ENCODE results near the gene PMEPA1. TPM values are rescaled to one million over a fixed set of nuclear protein-coding genes. Genes with fewer than 3 reads are reported as not detected.

Gene PMEPA1
- total RNA-seq, 2 experiments from 2014 or later = 15.7 to 18.0 TPM

GRCh38 chr20:57664476-57664875 is 45.3 kb downstream of the PMEPA1 start:
- DNase-seq (no peak), ATAC-seq (ENCODE audit: poor library complexity) (no peak)
- H3K4me3 Mint-ChIP-seq = no peak overlapping the region
- Histone ChIP-seq H3K4me1 (ENCODE audit: insufficient read depth, low read length) (no peaks in the 10 kb centered on the region), H3K27me3 (ENCODE audit: control insufficient read depth in 1 of 2, insufficient read depth in 2 of 2, low read length in 2 of 2) (no peaks in the 10 kb centered on the region), H3K27ac (ENCODE audit: low read depth in 1 of 2, low read length in 2 of 2) (no peak overlapping the region), H3K4me3 (ENCODE audit: low read length) (no peak overlapping the region), H3K36me3 (ENCODE audit: insufficient read depth, low read length) (no peaks in the 10 kb centered on the region), H3K9me3 (ENCODE audit: control insufficient read depth in 1 of 2, insufficient read depth in 1 of 2, low read length in 2 of 2) (no peaks in the 10 kb centered on the region)
- no peak for TF ChIP-seq CTCF (IDR thresholded peaks at IDR 0.05)
- H3K36me3 Mint-ChIP-seq (ENCODE audit: low read depth) = no peaks in the 10 kb centered on the region
- no peak overlapping the region for H3K27ac Mint-ChIP-seq
- no peaks in the 10 kb centered on the region for H3K27me3 Mint-ChIP-seq
- intact Hi-C loops (cut with DNase I, micrococcal nuclease) = no loop called here
- no peaks in the 10 kb centered on the region for H3K4me1 Mint-ChIP-seq (ENCODE audit: low read depth)
- no peaks in the 10 kb centered on the region for H3K9me3 Mint-ChIP-seq
- ChIA-PET POLR2A (no interaction called here), CTCF (no interaction called here)

- intact Hi-C loops (cut with DNase I, micrococcal nuclease) = no loop called here
- ChIA-PET CTCF (no interaction called here), POLR2A (no interaction called here)
- ATAC-seq (ENCODE audit: poor library complexity) (no peak), DNase-seq (peak in 1 of 14 experiments; percentile 29)
- H3K4me1 ChIP-seq (ENCODE audit: insufficient read depth, low read length) = no peaks in the 10 kb centered on the region
- Mint-ChIP-seq H3K4me1 (ENCODE audit: low read depth) (peaks cover 5% of the 10 kb centered on the region), H3K27me3 (no peaks in the 10 kb centered on the region), H3K36me3 (ENCODE audit: low read depth) (no peaks in the 10 kb centered on the region), H3K9me3 (no peaks in the 10 kb centered on the region), H3K27ac (no peak overlapping the region), H3K4me3 (no peak overlapping the region)
- TF ChIP-seq CTCF (IDR thresholded peaks at IDR 0.05) = no peak
- H3K27me3 ChIP-seq (ENCODE audit: control insufficient read depth in 1 of 2, insufficient read depth in 2 of 2, low read length in 2 of 2) = no peaks in the 10 kb centered on the region
- no peaks in the 10 kb centered on the region for H3K36me3 ChIP-seq (ENCODE audit: insufficient read depth, low read length)
- H3K9me3 ChIP-seq (ENCODE audit: control insufficient read depth in 1 of 2, insufficient read depth in 1 of 2, low read length in 2 of 2) = no peaks in the 10 kb centered on the region
- no peak overlapping the region for H3K4me3 ChIP-seq (ENCODE audit: low read length)
- no peak overlapping the region for H3K27ac ChIP-seq (ENCODE audit: low read depth in 1 of 2, low read length in 2 of 2)
Measured at GRCh38 chr20:57663681-57664451, 45.9 kb downstream of the PMEPA1 start.

DNA sequence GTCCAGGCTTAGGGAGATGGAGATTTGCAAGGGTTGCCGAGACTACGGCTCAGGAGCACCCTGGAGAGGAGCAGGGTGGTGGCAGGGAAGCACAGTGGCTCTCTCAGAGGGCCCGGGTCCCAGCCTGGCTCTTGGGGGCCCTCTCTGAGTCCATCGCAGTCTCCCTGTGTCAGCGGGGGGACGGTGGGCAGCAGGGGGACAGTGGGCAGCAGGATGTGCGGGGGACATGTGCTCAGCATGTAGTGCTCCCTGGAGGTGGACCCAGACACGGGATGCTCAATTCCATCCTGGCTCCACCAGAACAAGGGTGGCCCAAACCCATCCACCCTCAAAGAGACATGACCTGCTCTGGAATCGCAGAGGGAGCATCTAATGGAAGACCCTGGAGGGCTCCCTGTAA is 46.6 kb downstream of the PMEPA1 start:
- intact Hi-C loops (cut with DNase I, micrococcal nuclease) = no loop called here
- H3K27me3 ChIP-seq (ENCODE audit: control insufficient read depth in 1 of 2, insufficient read depth in 2 of 2, low read length in 2 of 2) = no peaks in the 10 kb centered on the region
- H3K9me3 ChIP-seq (ENCODE audit: control insufficient read depth in 1 of 2, insufficient read depth in 1 of 2, low read length in 2 of 2) = no peaks in the 10 kb centered on the region
- Mint-ChIP-seq H3K27me3 (no peaks in the 10 kb centered on the region), H3K4me3 (no peak overlapping the region), H3K9me3 (no peaks in the 10 kb centered on the region), H3K4me1 (ENCODE audit: low read depth) (peaks cover 12% of the 10 kb centered on the region), H3K36me3 (ENCODE audit: low read depth) (no peaks in the 10 kb centered on the region), H3K27ac (no peak overlapping the region)
- ATAC-seq (ENCODE audit: poor library complexity) (no peak), DNase-seq (peak in 1 of 14 experiments; percentile 17)
- no peak overlapping the region for H3K4me3 ChIP-seq (ENCODE audit: low read length)
- POLR2A ChIA-PET = no interaction called here
- H3K36me3 ChIP-seq (ENCODE audit: insufficient read depth, low read length) = no peaks in the 10 kb centered on the region
- H3K27ac ChIP-seq (ENCODE audit: low read depth in 1 of 2, low read length in 2 of 2) = no peak overlapping the region
- TF ChIP-seq CTCF (IDR thresholded peaks at IDR 0.05) = no peak
- peaks cover 4% of the 10 kb centered on the region for H3K4me1 ChIP-seq (ENCODE audit: insufficient read depth, low read length)
- CTCF ChIA-PET = no interaction called here

Measured in CD4-positive, alpha-beta T cell (primary cell).